Measurements from ENCODE around the gene STPG2.

GRCh38 chr4:98181809-98182208 lies 38.5 kb upstream of the STPG2 start:
- TF ChIP-seq CTCF (IDR thresholded peaks at IDR 0.05) (no peak), EZH2phosphoT487 (IDR thresholded peaks at IDR 0.05) (no peak)
